HG02973 (cell line): ENCODE results near the gene SMURF1.

Experiments
- ATAC-seq: cut with Tn5 transposase; IDR thresholded peaks from one replicate; pipeline ENCODE4 v1.9.1; 2021; ENCODE audit warnings: moderate library complexity; ENCODE audit not compliant: unreplicated experiment

Gene SMURF1

DNA sequence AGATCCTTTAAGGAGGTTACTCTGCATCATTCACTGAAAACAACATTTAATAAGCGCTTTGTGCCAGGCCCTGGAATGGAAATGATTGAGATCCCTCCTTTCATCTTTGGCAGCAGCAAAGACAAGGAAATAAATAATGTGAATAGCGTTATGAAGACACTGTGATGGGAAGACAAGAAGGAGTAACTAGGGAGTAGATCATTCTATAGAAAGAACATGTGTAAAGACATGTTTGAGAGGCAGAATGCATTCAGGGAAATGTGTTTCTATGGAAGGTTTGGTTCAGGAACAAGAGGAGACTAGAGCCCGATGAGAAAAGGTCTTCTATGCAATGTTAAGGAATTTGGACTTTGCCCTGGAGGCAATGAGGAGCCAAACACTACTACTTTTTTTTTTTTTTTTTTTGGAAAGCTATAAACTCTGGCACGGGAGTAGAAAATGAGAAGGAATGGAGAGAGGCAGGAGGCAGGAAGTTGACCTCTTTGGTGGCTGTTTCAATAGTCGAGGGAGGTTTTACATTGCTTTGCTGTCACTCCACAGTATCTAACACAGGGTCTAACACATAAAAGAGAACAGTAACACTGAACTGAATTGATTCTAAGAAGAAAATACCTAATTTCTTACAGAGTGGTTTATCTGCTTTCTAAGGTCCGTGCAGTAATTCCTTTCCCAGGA, 44.9 kb downstream of the SMURF1 start:
- ATAC-seq = no peak

DNA sequence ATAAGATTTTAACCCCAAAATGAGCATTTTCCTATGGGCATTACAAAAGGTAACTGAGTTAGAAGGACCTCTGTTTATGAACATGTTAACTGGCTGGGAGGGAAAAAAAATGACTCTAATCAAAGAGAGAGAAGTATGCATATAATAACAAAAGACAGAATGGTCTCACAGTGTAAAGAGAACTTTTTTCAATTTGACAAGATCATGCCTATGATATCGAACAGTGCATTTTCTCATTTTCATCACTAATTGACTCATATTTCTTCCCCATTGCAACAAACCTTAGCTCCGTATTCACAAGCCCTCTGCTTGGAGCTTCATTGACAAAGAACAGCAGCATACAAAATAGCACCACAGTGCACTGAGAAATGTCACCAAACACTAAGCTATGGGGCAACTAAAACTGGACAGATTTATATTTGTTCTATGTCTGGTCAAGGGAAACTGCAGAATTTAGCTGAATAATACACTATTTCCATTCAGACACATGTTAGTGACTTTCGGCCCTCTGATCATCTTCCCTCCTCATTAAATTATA, 45.6 kb downstream of the SMURF1 start:
- ATAC-seq = no peak

DNA sequence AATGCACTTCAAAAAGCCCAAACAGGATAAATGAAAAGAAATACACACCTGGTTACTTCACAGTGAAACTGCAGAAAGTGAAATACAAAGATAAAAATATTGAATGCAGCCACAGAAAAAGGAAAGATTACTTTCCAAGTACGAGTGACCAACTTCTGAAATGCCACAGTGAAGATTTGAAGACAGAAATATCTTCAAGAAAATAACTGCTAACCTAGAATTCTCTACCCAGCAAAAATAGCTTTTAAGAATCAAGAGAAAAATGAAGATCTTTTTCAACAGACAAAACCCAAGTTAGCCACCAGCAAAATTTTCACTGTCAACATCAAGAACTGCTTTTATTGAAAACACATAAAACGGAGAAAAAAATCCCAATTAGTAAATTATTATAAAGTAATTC, 46.2 kb downstream of the SMURF1 start:
- ATAC-seq = no peak

DNA sequence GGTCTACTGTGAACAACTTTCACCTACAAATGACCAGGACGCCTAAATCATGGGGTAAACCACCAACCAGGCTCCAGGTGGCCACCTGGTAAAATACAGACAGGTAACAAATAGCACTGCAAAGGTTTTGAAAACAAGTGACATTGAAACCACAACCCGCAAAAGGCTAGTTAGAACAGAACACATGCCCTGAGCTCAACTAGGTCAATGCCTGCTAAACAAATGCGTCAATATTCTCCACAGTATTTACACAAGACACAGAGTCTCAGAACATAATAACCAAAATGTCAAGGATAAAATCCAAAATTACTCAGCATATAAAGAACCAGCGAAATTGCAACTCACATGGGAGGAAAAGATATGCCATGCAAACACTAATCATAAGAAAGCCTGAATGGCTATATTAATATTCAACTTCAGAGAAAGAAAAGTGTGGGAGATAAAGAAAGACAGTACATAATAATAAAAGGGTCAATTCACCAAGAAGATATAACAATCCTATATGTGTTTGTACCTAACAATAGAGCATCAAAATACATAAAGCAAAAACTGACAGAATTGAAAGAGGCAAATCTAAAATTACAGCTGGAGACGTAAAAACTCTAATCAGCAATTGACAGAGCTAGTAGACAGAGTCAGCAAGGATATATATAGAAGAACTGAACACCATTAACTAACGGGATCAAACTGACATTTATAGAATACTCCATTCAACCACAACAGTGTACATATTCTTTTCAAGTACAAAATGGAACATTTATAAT, 47.6 kb downstream of the SMURF1 start:
- ATAC-seq = no peak

DNA sequence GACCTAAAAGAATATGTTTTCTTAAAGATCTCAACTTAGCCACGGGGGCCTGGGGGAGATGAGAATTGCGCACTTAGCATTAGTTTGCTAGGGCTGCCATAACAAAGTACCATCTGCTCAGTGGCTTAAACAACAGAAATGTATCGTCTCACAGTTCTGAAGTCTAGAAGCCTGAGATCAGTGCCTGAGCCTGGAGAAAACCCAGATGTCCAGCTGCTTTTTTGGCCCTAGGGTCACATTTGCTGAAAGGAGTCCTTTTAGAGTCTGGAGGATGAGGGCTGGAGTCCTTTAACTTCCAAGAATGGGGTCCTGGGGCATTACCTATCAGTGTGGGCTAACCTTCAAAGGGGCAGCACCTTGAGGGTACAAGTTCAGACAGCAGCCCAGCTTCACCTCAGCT, 48.2 kb downstream of the SMURF1 start:
- no peak for ATAC-seq

DNA sequence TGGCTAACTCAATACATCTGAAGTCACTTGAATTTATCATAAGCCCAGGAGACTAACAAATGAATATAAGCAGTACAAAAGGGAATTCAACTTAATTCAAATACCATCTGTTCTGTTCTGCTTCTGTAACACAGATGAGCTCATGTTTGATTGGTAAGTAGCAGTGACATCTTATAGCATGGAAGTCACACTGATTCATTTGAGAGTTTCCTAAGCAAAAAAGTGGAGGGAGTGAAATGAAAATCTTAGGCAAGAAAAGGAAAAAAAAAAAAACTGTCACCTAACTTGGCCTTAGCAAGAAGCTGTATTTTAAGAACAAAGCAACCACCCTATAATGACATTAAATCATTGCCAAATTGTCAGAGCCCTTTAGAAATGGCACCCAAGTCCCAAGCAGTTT, 49.5 kb downstream of the SMURF1 start:
- ATAC-seq = no peak

DNA sequence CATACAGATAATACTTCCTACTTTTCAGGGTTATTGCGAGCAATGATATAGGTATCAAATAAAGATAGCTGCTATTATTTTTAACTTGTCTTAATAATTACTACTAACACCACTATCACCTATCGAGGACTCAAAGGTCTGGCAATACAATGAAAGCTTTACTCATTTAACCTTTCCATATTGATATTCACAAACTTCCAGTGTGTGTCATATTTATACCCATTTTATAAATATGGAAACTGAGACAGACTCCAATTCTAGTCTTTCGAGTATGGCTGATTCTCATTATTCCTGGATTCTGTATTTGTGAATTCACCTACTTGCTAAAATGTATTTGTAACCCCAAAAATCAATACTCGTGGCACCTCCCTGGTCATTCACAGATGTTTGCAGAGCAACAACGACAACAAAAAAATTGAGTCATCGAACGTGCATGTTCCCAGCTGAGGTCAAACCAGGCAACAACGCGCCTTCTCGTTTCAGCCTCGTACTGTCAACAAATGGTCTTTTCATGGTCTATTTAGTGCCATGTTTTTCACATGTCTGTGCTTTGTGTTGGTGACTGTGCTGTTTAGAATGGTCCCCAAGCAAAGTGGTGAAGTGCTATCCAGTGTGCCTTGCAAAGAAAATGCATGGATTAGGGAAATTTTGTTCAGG, 51.7 kb downstream of the SMURF1 start:
- no peak for ATAC-seq

DNA sequence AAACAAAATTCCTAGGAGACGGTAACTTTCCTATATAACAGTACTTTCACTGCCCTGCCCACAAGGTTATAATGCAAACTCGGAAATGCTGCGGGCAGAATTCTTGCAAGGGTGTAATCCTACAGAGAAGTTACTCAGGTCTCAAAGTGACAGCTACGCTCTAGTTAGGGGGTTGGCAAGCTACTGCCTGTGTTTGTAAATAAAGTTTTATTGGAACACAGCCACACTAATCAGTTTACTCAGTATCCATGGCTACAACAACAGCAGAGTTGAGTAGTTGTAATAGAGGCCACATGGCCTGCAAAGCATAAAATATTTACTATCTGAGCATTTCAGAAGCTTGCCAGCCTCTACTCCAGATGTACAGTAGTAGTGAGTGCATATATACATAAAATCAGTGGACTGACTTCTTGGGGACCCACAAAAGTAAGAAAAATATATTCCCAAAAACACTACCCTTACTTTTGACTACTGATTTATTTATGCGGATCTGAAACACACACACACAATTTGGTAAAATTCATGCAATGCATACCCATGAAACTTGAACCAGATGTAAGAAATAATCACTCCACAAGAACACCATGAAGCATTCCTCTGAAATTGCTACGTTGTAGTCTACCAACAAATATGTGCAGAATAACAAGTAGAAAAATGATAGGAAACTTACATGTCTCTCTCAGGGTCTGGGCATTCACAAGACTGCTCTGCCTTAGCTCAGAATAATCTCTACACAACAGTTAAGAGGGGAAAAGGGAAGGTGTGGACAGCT, 53.0 kb downstream of the SMURF1 start:
- ATAC-seq = no peak

DNA sequence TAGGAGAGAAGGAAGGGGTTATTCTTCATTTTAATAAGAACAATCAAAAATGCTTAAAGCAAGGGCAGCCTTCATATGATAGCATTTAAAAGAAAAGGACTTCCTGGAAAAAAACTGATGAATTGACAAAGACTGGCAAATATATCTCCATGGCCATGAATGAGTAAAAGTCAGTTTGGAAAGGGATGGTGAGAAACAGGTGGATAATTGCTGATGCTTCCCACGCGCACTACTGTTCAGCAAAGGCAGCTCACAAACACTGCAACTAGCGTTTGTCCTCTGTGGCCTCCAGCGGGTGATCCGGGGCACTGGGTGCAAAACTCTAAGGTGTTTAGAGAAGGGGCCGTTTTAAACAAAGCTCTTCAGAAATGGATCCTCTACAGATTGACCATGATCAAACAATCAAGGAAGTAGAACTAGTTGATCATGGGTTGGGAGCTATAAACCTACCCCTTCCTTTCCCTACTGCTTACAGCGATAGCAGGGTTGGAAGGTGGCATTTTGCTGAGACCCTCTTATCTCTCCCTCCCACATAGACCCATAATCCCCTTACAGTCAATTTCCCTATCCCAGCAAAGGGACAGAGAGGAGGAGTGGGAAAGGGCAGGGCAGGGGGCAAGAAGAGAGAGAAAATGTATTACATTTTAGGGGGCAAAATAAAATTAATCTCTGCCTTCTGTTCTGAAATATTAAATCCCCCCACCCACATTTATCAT, 53.8 kb downstream of the SMURF1 start:
- no peak for ATAC-seq

DNA sequence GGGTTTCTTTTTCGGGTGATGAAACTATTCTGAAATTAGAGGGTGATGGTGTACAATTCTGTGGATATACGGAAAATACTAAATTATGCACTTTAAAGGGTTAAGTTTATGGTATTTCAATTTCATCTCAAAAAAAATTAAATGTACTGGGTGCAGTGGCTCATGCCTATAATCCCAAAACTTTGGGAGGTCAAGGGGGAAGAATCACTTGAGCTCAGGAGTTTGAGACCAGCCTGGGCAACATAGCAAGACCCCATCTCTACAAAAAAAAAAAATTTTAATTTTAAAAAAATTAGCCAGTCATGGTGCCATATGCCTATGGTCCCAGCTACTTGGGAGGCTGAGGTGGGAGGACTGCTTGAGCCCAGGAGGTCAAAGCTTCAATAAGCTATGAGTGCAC, 57.0 kb downstream of the SMURF1 start:
- ATAC-seq = no peak

DNA sequence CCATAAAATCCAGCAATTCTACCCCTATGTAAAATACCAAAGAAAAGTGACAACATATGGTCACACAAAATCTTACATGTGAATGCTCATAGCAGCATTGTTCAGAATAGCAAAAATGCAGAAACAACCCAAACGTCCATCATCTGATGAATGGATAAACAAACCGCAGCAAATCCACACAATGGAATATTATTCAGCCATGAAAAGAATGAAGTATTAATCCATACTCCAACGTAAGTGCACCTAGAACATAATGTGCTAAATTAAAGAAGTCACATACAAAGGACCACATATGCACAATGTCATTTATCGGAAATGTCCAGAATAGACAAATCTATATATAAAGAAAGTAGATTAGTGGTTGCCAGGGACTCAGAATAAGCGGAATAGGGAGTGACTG, 57.4 kb downstream of the SMURF1 start:
- no peak for ATAC-seq

DNA sequence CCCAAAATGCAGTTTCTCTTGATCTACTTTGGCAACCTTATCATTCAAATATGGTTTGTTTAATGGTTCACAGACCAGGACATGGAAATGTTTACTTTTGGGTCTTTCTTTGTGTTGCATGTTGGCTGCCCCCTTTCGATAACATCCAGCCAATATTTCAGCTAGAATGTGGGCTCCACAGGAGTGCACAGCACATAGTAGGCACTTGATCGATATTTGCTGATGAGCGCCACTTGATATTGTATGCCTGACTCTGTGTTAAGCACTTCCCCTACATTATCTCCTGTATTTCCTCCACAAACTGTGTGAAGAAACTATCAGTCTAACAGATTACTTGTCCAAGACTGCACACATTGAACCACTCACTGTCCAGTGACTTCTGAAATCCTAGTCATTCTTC, 60.2 kb downstream of the SMURF1 start:
- ATAC-seq = no peak

DNA sequence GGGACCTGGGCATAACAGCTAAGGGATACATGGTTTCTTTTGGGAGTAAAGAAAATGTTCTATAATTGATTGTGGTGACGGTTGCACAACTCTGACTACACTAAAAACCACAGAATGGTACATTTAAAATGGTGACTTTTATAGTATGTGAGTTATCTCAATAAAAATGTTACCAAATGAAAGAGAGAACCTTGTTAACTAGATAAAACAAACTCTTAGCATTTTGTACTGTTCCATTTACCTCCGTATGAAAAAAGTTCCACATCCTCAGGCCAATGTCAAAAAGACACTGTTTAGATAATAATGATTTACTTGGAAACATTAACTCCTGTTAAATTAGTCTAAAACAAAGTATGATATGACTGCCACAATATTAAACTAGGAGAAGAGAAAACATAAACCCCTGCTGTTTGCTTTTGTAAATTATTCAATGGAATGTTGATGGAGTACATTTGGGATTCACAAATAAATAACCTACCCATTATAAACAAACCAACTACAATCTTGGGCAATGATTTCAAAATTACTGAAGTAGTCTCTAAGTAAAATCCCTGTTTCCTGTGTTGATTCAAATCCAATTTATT, 60.7 kb downstream of the SMURF1 start:
- ATAC-seq = no peak

DNA sequence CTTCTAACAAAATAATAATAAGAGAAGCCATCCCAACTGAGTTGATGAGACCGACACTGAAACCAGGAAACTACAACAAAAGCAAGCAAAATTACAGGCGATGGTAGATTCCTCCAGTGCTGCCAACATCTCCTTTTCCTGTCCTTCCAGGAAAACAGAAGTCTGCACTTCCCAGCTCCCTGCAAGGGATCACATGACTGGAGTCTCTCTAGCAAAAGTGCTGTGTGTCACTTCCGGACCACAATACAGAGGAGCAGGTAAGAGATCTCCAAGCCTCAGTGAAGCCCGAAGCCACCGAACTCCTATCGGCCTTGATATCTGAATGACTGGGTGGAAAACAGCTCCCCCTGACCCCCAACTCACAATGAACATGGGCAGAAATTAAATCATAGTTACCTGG, 63.2 kb downstream of the SMURF1 start:
- ATAC-seq = no peak

DNA sequence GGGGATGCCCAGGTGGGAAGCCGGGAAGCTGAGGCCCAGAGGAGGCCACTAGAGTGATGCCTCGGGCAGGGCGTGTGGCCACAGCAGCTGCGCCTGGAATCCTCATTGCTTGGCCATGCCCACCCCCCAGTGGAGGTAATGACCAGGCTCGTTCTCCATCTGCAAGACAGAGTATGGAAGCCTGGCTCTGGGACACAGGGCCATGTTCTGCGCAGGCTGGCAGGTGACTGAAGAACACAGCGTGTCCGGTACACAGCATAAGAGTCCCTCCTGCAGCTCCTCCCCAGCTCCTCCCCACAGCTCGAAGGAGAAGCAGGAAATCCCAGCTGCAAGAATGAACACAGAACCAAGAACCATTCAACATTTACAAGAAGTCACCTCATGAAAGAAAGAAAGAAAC, 64.8 kb downstream of the SMURF1 start:
- ATAC-seq = no peak

DNA sequence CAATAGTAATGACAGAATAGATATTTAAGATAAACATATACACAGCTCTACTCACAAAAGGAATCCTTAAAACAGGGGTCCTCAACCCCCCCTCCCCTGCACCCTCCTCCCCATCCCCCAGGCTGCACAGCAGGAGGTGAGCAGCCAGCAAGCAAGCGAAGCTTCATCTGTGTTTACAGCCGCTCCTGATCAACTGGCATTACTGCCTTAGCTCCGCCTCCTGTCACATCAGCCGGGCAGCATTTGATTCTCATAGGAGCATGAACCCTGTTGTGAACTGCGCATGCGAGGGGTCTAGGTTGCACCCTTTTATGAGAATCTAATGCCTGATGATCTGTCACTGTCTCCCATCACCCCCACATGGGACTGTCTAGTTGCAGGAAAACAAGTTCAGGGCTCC, 65.5 kb downstream of the SMURF1 start:
- no peak for ATAC-seq

DNA sequence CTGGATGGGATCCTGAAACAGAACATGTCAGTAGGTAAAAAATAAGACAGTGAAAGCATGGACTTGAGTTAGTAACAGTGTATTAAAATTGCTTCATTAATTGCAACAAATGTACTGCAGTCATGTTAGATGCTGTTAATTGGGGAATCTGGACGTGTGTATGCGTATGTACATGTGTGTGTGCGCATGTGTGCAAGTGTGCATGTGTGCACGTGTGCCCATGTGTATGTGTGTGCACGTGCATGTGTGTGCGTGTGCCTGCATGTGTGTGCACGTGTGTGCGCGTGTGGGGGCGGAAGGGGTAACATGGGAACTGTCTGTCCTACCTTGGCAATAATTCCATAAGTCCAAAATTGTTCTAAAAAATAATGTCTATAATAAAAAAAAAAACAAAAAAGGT, 67.3 kb downstream of the SMURF1 start:
- no peak for ATAC-seq

DNA sequence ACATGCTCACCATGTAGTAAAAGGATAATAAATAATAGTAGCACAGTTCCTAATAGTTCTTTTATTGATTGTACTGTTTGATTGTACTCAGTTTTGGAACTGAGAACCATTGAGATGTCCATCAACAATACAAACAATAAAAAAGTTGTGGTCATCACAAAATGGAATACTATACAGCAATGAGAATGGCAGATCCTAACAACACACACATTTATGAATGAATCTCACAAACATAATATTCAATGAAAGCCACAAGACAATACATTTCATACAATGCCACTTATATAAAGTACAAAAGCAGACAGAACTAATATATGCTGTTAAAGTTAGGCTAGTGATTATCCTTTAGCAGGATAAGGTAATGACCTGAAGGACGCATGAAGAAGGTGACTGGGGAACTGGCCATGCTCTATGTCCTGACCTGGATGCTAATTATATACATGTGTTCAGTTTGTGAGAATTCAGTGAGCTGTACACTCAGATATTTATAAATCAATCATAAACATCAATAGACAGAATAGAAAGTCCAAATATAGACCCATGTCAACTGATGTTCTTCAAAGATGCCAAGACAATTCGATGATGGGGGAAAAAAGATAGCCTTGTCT, 70.0 kb downstream of the SMURF1 start:
- ATAC-seq = no peak

DNA sequence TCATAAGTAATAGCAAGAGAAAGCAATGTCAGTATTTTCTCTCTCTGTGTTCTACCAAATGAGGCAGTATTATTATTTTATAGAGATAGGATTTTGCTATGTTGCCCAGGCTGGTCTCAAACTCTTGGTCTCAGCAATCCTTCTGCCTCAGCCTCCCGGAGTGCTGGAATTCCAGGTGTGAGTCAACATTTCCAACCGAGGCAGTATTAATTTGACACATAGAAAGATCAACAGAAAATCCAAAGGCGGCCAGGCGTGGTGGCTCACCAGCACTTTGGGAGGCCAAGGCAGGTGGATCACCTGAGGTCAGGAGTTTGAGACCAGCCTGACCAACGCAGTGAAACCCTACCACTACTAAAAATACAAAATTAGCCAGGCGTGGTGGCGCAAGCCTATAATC, 71.8 kb downstream of the SMURF1 start:
- ATAC-seq = no peak

DNA sequence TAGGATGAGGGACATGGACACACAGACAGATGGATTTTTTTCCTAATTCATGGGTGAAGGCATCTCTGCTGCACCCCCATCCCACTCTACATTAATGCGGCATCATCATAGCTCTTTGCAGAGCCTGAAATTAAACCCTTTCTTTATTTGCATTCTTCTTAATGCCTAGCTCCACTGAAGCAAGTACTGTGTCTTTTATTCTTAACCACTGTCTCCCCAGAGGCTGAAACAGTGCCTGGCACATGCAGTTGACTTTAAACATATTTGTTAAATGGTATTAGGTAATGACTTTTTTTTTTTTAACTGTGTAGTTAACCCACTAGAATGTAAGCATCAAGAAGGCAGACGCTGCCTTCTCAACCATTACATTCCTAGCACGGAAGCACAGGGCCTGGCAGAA, 73.5 kb downstream of the SMURF1 start:
- ATAC-seq = no peak
